HUES6 (cell line): ENCODE measurements around the gene GMPPB.

Source experiments
- H3K27ac ChIP-seq: 2 replicates; pipeline ENCODE4 v1.7.0; 2013; ENCODE audit warnings: low read depth, mild to moderate bottlenecking, low read length, inconsistent platforms
- H3K27me3 ChIP-seq: 2 replicates; pipeline ENCODE4 v1.6.1; 2013; ENCODE audit warnings: low read length; ENCODE audit not compliant: control insufficient read depth, insufficient read depth
- H3K36me3 ChIP-seq: 2 replicates; pipeline ENCODE4 v1.6.1; 2013; ENCODE audit warnings: low read length; ENCODE audit not compliant: control insufficient read depth, insufficient read depth
- H3K4me1 ChIP-seq: 2 replicates; pipeline ENCODE4 v1.6.1; 2013; ENCODE audit warnings: low read length; ENCODE audit not compliant: control insufficient read depth, insufficient read depth
- H3K4me3 ChIP-seq: 2 replicates; pipeline ENCODE4 v1.5.1; 2013; ENCODE audit warnings: low read depth, low read length
- H3K9ac ChIP-seq: one replicate; pipeline ENCODE4 v1.6.1; 2013; ENCODE audit warnings: mild to moderate bottlenecking, low read length
- H3K9me3 ChIP-seq: 2 replicates; pipeline ENCODE4 v1.6.1; 2013; ENCODE audit warnings: low read depth, low read length; ENCODE audit not compliant: control insufficient read depth, insufficient read depth

GMPPB gene

DNA sequence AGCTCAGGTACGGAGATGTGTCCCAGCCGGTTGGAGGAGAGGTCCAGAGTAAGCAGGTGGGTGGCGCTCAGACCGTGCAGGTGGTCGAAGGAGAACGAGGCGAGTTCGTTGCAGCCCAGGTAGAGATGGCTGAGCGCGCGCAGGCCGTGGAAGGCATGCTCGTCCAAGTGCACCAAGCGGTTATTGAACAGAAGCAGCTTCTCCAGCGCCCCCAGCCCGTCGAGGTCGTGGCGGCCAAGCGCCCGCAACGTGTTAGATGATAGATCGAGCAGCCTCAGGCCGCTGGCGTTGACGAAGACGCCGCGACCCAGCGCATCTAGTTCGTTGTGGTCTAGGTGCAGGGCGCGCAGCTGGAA, 4.9 kb downstream of the GMPPB start:
- no peaks in the 10 kb centered on the region for H3K9me3 ChIP-seq
- H3K9ac ChIP-seq = peak overlapping the region; percentile 62
- H3K4me3 ChIP-seq = peak overlapping the region; percentile 77
- peaks cover 15% of the 10 kb centered on the region for H3K4me1 ChIP-seq
- peaks cover 36% of the 10 kb centered on the region for H3K36me3 ChIP-seq
- H3K27ac ChIP-seq = no peak overlapping the region
- no peaks in the 10 kb centered on the region for H3K27me3 ChIP-seq

DNA sequence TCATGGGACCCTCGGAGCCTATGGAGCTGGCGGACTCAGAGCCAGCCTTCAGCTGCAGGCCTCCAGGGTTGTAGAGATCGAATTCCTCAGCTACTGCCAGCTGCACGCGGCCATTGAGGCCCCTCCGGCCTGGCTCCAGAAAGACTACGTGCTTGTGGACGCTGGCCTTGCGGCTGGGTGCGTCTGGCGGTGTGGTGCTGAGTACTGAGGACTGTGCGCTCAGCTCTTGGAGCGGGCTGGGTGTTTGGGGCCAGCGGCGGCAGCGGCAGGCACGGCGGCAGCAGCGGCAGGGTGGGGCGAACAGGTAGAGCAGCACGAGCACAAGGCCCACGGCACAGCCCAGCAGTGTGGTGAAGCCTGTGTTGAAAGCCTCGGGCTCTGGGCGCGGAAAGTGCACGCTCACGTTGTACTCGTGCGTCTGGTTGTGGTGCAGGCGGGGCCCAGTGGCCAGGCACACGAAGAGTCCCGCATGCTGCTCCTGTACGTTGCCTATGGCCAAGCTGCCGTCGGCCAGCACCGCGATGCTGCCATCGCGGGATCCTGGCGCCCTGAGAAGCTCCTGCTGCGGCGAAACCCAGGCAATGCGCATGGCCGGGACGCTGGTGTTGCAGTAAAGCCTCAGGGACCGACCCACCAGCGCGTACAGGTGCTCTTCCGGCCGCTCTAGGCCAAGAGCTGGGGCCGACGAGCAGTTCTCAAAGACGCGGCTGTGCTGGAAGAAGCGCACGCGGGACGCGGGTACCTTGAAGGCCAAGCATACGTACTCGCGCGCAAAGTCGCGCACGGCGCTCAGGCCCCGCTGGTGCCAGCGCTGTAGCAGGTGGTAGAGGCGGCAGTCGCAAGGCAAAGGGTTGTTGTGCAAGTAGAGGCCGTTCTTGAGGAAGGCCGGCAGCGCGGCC, 5.5 kb downstream of the GMPPB start:
- H3K4me3 ChIP-seq = peak overlapping the region; percentile 77
- H3K27me3 ChIP-seq = no peaks in the 10 kb centered on the region
- H3K27ac ChIP-seq = no peak overlapping the region
- peaks cover 15% of the 10 kb centered on the region for H3K4me1 ChIP-seq
- peak overlapping the region; percentile 62 for H3K9ac ChIP-seq
- H3K36me3 ChIP-seq = peaks cover 36% of the 10 kb centered on the region
- H3K9me3 ChIP-seq = no peaks in the 10 kb centered on the region

DNA sequence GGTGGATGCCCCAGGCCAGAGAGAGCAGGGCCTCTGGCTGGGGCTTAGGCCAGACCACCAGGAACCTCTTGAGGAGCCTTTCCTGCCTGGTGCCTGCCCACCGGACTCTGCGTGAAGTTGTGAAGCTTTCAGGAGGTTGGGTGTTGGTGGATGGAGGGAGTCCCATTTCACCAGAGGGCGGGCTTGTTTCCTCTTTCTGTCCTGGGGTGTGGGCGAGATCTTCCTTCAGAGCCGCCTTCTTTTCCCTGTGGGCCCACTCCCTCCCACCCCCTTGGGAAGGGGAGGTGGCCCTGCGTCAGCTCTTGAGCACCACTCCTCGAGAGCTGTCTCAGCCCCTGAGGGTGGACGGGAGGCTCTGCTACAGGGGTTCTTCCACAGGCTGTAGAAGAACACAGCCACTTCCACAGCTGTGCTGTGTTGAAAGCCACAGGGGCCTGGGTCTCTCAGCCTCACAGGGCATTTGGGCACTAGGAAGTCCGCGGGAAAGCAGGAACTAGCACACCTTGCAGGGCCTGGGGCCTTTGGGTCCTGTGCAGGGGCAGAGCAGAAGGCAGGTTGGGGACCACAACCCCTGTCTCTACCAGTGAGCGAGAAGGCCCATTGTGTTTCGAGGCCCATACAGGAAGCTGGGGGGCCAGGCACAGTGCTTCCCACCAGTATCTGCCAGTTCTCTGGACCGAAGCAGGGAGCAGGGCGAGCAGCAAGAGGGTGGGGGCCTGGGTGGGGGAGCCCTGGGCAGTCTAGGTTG, 6.4 kb downstream of the GMPPB start:
- Histone ChIP-seq H3K4me1 (peaks cover 12% of the 10 kb centered on the region), H3K9ac (no peak overlapping the region), H3K9me3 (no peaks in the 10 kb centered on the region), H3K36me3 (peaks cover 34% of the 10 kb centered on the region), H3K27me3 (no peaks in the 10 kb centered on the region), H3K4me3 (no peak overlapping the region), H3K27ac (no peak overlapping the region)

DNA sequence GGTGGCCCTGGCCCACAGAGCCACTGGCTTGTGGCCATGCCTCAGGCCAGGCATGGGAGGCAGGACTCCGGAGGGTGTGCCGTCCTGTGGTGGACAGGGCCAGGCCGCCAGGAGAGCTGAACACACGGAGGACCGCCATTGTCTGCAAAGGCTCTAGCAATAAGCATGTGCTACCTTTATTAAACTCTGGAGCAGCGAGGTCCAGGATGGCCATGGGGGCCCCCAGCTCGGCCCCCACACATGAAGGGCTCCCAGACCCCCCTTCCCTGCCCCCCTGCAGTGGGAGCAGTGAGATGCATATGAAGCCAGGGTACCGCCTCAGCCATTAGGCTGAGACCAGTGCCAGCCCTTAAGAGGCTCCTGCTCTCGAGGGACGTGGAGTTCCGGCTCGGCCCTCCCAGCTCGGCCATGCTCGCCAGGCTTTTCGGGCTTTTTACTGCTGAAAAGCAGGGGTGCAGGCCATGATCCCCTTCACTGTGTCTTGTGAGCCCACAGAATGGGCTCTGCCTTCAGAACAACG, 7.0 kb downstream of the GMPPB start:
- peaks cover 12% of the 10 kb centered on the region for H3K4me1 ChIP-seq
- H3K27ac ChIP-seq = no peak overlapping the region
- H3K36me3 ChIP-seq = peaks cover 29% of the 10 kb centered on the region
- no peaks in the 10 kb centered on the region for H3K9me3 ChIP-seq
- H3K9ac ChIP-seq = no peak overlapping the region
- no peaks in the 10 kb centered on the region for H3K27me3 ChIP-seq
- no peak overlapping the region for H3K4me3 ChIP-seq

DNA sequence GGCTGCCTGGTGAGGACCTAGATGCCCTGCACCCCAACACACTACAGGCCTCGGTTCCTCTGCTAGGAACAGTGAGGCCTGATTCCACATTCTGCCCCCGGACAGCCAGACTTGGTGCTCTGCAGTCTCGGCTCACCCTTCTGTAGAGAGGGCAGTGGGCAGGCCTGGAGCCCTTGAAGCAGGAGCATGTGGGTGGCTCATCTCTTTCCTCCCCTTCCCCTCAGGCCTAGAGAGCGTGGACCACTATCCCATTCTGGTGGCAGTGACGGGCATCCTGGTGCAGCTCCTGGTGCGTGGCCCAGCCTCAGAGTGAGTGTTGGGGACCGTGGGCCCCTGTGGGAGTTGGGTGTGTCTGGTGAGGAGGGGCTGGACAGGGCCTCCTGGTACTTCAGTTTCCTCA, 7.6 kb downstream of the GMPPB start:
- Histone ChIP-seq H3K27ac (no peak overlapping the region), H3K27me3 (no peaks in the 10 kb centered on the region), H3K4me1 (peaks cover 12% of the 10 kb centered on the region), H3K9ac (no peak overlapping the region), H3K4me3 (no peak overlapping the region), H3K36me3 (peaks cover 23% of the 10 kb centered on the region), H3K9me3 (no peaks in the 10 kb centered on the region)

DNA sequence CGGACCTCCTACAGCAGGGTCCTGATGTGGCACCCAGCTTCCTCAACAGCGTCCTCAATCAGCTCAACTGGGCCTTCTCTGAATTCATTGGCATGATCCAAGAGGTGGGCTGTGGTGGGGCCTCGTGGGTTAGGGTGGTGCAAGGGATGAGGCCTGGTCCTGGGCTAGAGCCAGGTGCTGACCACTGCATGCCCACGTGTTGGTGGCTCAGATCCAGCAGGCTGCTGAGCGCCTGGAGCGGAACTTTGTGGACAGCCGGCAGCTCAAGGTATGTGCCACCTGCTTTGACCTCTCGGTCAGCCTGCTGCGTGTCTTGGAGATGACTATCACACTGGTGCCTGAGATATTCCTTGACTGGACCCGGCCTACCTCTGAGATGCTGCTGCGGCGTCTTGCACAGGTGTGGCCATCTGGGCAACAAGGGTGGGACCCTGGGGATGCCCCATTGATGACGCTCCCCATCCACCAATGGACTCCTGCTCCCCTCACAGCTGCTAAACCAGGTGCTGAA, 8.1 kb downstream of the GMPPB start:
- Histone ChIP-seq H3K27me3 (no peaks in the 10 kb centered on the region), H3K36me3 (peaks cover 18% of the 10 kb centered on the region), H3K9ac (no peak overlapping the region), H3K9me3 (no peaks in the 10 kb centered on the region), H3K4me1 (peaks cover 12% of the 10 kb centered on the region), H3K4me3 (no peak overlapping the region), H3K27ac (no peak overlapping the region)

DNA sequence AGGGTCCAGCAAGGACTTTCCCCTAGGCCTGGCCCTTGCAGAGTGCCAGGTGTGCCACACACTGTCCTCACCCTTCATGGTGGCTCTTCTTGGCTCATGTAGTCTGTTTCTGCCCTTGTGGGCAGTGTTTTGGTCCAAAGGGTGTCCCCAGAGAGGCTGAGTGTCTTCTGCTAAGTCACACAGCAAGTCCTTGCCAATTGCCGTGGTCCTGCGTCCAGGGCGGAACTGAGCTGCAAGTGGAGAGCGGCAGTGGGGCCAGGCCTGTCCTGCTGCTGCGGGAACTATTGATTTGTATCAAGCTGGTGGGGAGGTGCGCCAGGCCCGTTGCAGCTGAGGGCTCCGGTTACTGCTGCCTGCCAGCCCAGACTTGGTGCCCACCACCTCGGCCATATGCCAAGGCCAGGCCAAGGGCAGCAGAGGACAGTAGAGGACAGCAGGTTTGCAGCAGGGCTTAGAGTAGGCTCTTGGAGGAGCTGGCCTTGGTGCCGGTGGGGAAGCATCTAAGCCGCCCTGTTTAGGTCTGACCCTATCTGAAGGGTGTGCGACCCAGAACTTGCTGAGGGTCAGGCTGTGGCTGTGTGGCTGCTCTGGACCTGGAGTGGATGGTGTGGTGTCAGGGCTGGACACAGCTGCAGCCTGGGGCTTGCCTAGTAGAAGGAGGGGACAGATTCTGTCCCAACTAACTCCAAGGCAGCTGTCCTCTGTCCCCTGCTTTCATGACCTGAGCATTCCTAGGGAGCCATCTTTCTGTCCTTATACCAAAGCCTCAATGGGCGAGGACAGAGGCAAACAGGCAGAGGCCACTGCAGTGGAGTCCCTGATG, 8.8 kb downstream of the GMPPB start:
- Histone ChIP-seq H3K9me3 (no peaks in the 10 kb centered on the region), H3K9ac (no peak overlapping the region), H3K4me1 (peaks cover 12% of the 10 kb centered on the region), H3K4me3 (no peak overlapping the region), H3K27me3 (no peaks in the 10 kb centered on the region), H3K27ac (no peak overlapping the region), H3K36me3 (peaks cover 16% of the 10 kb centered on the region)

DNA sequence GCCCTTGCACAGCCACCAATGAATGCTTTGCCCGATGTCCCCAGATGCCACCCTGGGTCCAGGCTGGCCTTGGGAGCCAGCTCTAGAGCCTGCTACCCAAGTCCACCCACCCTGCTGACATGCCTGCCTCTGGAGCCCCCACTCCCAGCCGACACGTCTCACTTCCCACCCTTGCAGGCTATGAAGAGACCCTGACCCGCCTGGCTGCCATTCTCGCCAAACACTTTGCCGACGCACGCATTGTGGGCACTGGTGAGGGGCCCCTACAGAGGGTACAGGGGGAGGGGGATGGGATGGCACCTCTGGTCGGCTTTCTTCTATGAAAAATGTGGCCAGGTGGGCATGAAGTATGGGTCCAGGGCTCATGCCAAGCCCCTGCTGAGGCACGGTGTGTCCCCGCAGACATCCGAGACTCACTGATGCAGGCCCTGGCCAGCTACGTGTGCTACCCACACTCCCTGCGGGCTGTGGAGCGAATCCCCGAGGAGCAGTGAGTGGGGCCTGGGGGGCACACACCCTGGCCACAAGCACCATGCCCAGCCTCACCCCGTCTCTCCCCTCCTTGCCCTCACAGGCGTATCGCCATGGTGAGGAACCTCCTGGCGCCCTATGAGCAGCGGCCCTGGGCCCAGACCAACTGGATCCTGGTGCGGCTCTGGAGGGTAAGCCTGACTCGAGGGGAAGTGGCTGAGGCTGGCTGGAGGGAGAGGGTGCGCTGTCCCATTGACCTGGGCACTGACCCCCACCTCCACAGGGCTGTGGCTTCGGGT, 10.2 kb downstream of the GMPPB start:
- Histone ChIP-seq H3K4me3 (no peak overlapping the region), H3K27me3 (no peaks in the 10 kb centered on the region), H3K36me3 (peaks cover 16% of the 10 kb centered on the region), H3K27ac (no peak overlapping the region), H3K9ac (no peak overlapping the region), H3K9me3 (no peaks in the 10 kb centered on the region), H3K4me1 (peaks cover 9% of the 10 kb centered on the region)

DNA sequence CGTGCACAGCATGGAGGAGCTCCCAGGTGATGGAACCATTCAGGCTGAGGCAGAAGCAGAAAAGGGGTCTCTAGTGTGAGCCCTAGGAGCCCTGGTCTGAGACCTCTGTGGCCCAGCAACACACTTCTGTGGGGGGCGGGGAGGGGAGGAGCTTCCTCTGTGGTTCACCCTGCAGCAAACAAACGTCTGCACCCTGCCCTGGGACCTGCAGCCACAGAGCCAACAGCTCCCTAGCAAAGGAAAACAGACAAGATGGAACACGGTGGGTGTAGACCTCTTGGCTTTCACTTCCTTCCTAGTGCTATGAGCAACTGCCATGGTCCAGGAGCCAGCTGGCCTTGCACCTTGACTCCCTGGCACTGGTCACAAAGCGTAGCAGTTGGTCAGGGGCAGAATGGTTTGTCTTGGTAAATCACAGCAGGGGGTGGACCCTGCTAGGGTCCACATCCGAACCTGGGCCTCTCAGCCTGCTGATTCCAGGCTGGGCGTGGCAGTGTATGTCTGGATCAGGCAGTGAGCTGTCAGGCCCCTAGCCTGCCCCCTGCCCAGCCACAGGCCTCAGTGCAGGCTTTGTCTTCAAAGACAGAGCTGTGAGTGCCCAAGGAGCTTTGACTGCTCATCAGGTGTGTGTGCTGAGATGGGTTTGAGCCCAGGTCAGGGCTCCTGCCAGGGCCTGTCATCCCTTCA, 11.0 kb downstream of the GMPPB start:
- peaks cover 16% of the 10 kb centered on the region for H3K36me3 ChIP-seq
- 0 out of 2 replicates have a peak, but pooled peaks cover 3% of the 10 kb centered on the region for H3K4me1 ChIP-seq
- no peaks in the 10 kb centered on the region for H3K9me3 ChIP-seq
- H3K27me3 ChIP-seq = no peaks in the 10 kb centered on the region
- no peak overlapping the region for H3K27ac ChIP-seq
- no peak overlapping the region for H3K4me3 ChIP-seq
- H3K9ac ChIP-seq = no peak overlapping the region
